T-helper 1 cell (primary cell): Measurements from ENCODE around the gene ZC3H12D.

Source experiments
- DNase-seq, 5 donors: peaks; one replicate each; pipeline ENCODE4 v3.0.0-alpha.2; 2012 to 2020
- total RNA-seq, 4 donors: gene quantifications; one replicate each; lab custom pipeline; 2026; lab: John Stamatoyannopoulos, UW

The ZC3H12D gene
- 148 to 267 (median 195) reads per million in 4 donors for total RNA-seq

- peak; percentile 73 to 92 (median 81) for DNase-seq
Observed at GRCh38 chr6:149484733-149485700, at the start of gene ZC3H12D. TSS of gene ZC3H12D (minus strand) at chr6:149485014. CDS start at chr6:149474543, 10,471 bp downstream.

DNA sequence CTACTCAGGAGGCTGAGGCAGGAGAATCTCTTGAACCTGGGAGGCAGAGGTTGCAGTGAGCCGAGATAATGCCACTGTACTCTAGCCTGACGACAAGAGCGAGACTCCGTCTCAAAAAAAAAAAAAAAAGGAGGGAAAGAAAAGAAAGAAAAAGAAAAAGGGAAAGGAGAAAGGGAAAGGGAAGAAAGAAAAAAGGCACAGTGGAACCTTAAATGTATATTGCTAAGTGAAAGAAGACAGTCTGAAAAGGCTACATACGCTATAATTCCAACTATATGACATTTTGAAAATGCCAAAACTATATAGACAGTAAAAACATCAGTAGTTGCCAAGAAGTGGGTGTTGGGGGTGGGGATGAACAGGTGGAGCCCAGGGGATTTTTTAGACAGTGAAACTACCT lies 44.8 kb upstream of the ZC3H12D start:
- no peak for DNase-seq

GRCh38 chr6:149515494-149515893 lies 30.7 kb upstream of the ZC3H12D start:
- DNase-seq: no peak

- DNase-seq: no peak
Observed at GRCh38 chr6:149513915-149514314, 29.1 kb upstream of the ZC3H12D start.

DNA sequence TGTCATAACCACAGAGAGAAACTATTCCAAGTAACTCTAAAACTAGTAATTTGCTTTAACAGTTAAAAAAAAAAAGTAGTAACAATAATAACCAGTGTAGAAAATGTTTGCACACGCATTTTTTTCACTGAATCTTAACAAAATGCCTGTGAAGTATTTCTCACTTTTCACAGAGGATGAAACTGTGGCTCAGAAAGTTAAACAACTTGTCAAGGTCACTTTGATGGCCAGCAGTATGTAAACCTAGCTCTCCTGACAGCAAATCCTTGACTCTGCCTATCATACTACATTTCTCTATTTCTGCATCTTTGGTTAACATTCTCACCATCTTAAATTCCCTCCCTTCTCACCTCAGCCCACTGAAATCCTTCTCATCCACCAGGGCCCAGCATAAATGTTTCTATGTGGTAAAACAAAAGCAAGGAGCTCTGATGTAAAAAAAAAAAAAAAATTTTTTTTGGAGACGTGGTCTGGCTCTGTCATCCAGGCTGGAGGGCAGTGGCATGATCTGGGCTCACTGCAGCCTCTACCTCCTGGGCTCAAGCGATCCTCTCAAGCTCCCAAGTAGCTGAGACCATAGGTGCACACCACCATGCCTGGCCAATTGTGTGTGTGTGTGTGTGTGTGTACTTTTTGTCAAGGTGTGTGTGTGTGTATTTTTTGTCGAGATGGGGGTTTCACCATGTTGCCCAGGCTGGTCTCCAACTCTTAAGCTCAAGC lies 26.1 kb upstream of the ZC3H12D start:
- no peak for DNase-seq

DNA sequence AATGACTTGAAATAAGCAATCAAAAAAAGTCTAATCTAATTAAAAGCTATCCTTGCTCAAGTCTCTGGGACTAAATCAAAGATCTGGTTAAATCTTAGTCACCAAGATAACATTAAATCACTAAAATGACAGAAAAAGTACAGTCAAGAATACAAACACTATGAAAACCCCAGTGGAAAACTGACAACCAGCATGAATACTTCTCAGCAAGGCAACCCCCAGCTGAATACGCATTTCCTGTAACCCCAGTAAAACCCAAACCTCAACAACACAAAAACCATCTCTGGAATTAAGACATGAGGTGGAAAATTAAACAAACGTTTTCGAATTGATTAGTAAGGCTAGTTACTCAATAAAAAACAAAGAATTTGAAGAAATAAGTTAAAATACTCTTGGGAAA lies 23.7 kb upstream of the ZC3H12D start:
- DNase-seq: peak in 4 of 5 donors; percentile 23 to 80 (median 40)

- DNase-seq: no peak
Observed at GRCh38 chr6:149503872-149504271, 19.1 kb upstream of the ZC3H12D start.

DNA sequence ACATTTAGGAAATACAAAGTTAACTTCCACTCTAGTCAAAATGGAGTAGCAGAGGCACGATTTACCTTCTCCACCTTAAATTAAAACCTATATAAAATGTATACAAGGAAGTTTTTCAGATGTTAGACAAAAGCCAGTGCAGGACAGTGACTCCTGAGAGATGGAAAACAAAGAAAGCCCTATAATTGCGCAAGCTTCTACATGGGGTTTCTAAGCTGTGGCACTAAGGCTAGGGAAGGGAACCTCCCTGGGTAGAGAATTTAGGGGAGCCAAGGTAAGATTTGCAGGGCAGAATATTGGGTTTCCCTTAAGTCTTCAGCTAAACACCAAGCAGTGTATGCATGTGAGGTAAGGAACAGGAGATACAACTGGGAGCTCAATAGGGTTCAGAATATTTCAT lies 18.5 kb upstream of the ZC3H12D start:
- DNase-seq: no peak

- DNase-seq: no peak
Observed at GRCh38 chr6:149501768-149502167, 17.0 kb upstream of the ZC3H12D start.

GRCh38 chr6:149501201-149501600 lies 16.4 kb upstream of the ZC3H12D start:
- no peak for DNase-seq

- no peak for DNase-seq
Observed at GRCh38 chr6:149500096-149500495, 15.3 kb upstream of the ZC3H12D start.

- no peak for DNase-seq
Observed at GRCh38 chr6:149499066-149499465, 14.3 kb upstream of the ZC3H12D start.

GRCh38 chr6:149497365-149497764 lies 12.6 kb upstream of the ZC3H12D start:
- no peak for DNase-seq

DNA sequence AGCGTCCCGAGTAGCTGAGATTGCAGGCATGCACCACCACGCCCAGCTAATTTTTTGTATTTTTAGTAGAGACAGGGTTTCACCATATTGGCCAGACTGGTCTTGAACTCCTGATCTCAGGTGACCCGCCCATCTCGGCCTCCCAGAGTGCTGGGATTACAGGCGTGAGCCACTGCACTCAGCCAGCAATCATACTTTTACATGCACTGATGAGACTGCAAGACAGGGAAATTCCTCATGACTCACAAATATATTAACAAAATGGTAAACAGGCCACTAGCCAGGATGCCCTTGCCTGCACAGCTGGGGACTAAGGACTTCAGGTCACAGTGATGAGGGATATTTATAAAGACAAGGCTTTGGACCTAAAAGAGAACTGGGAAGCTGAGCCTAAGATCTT lies 11.8 kb upstream of the ZC3H12D start:
- peak in 1 of 5 donors; percentile 47 for DNase-seq

DNA sequence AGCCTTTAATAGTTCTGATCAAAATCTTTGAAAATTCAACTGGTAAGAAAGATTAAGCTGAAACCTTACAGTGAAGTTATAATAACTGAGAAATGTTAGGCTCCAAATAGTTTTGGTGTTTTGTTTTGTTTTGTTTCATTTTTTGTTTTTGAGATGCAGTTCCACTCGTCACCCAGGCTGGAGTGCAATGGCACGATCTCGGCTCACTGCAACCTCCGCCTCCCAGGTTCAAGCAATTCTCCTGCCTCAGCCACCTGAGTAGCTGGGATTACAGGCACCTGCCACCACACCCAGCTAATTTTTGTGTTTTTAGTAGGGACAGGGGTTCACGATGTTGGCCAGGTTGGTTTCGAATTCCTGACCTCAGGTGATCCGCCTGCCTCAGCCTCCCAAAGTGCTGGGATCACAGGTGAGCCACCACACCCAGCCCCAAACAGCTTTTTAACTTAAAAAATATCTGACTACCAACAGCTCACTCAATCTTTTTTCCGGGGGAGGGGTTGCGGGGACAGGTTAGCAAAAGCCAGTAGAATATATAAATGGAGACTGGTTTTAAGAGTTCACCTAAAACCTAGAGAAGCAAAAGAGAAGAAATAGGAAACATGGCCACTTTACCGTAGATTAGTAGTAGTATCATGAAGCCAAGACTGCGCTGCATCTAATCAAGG lies 10.7 kb upstream of the ZC3H12D start:
- peak in 1 of 5 donors; percentile 51 for DNase-seq

- peak; percentile 40 to 90 (median 56) for DNase-seq
Observed at GRCh38 chr6:149494810-149495209, 10.0 kb upstream of the ZC3H12D start.

- DNase-seq: no peak
Observed at GRCh38 chr6:149493761-149494320, 9.0 kb upstream of the ZC3H12D start.

DNA sequence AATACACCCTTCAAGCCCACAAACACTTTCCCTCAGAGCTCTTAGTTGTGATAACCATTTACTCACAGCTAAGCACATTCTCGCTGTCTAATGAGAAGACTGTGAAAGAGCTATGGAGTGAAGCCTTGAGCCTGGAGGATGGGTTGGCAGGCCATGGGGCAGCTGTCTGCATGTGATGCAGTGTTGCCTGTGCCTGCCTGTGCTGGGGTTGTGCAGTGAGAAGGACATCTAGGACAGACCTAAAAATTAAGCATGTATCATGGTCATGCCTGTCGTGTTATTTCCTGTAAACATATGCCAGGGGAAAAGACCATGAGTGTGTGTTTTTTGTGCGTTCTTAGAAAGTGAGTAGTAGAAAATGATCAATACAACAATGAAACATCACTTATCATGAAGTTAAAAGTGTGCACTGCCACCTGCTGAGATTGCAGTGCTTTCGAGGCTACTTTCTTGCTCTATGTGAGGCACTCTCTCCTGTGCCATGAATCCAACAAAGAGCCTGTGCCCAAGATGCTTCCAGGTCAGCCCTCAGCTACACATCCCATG lies 8.1 kb upstream of the ZC3H12D start:
- peak in 1 of 5 donors; percentile 36 for DNase-seq

- DNase-seq: no peak
Observed at GRCh38 chr6:149489967-149490366, 5.2 kb upstream of the ZC3H12D start.

DNA sequence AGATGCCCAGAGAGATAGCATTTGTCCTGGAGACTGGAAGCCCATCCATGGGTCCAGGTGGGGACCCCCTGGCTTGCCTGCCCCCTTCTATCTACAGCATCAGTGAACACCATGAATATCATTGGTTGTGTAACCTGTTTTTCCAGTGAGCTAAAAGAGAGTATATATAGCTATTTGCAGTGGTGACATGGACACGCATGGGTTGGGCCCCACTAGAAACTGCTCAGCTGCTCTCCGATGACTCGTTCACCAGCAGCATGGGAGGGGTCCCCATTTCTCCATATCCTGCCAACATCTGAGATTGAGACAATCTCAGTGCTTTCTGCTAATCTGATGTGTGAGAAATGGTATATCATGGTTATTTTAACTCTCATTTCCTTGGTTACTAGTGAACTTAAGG lies 4.0 kb upstream of the ZC3H12D start:
- peak in 1 of 5 donors; percentile 89 for DNase-seq

DNA sequence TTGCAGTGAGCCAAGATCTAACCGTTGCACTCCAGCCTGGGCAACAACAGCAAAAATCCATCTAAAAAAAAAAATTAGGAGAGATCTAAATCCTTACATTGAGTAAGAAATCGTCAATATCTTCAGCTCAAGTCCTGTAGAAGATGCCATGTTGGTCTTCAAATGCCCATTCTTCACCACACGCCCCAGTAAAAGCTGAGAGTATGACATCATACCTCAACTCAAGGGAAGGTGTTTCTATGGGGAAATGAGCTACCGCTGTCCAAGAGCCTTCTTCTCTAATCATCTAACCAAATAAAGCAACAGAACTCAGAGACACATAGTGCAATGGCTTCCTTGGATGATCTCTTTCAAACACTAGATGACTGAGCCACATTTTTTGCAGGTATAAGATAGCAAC lies 2.5 kb upstream of the ZC3H12D start:
- DNase-seq: no peak
